Loucy (cell line): ENCODE measurements around the gene FAM131B.

Experiments
- H2AFZ ChIP-seq: fragments of 200-600 bp; sonication (generic); 2 replicates; pipeline ENCODE4 v1.6.0; 2016; ENCODE audit warnings: antibody characterized with exemption, mild to moderate bottlenecking, low read length, moderate library complexity
- H3F3A ChIP-seq: fragments of 200-600 bp; 2 replicates; pipeline ENCODE4 v1.6.0; 2016; ENCODE audit warnings: antibody characterized with exemption, low read depth, mild to moderate bottlenecking
- H3K27me3 ChIP-seq: fragments of 200-600 bp; sonication (generic); 2 replicates; pipeline ENCODE4 v1.6.1; 2014; ENCODE audit warnings: low read length, mild to moderate bottlenecking; ENCODE audit not compliant: insufficient read depth, poor library complexity, severe bottlenecking
- H3K36me3 ChIP-seq: fragments of 200-600 bp; sonication (generic); 2 replicates; pipeline ENCODE4 v1.6.1; 2016; ENCODE audit warnings: low read length; ENCODE audit not compliant: insufficient read depth
- H3K4me1 ChIP-seq: fragments of 200-600 bp; sonication (generic); 2 replicates; pipeline ENCODE4 v1.5.1; 2014; ENCODE audit warnings: low read length, mild to moderate bottlenecking; ENCODE audit not compliant: insufficient read depth, poor library complexity, severe bottlenecking
- H3K4me2 ChIP-seq: fragments of 200-600 bp; sonication (generic); 2 replicates; pipeline ENCODE4 v1.6.0; 2014; ENCODE audit warnings: antibody characterized with exemption, low read length, low read depth, mild to moderate bottlenecking; ENCODE audit not compliant: poor library complexity, severe bottlenecking
- H3K4me3 ChIP-seq: fragments of 200-600 bp; sonication (generic); 2 replicates; pipeline ENCODE4 v1.5.1; 2014; ENCODE audit warnings: low read length, mild to moderate bottlenecking, mixed read lengths; ENCODE audit not compliant: poor library complexity, severe bottlenecking
- H3K79me2 ChIP-seq: fragments of 200-600 bp; sonication (generic); 2 replicates; pipeline ENCODE4 v1.6.1; 2014; ENCODE audit warnings: low read length; ENCODE audit not compliant: insufficient read depth
- H3K9ac ChIP-seq: fragments of 200-600 bp; sonication (generic); 2 replicates; pipeline ENCODE4 v1.6.0; 2014; ENCODE audit warnings: mild to moderate bottlenecking, low read depth, low read length, moderate library complexity; ENCODE audit not compliant: poor library complexity, severe bottlenecking
- H3K9me2 ChIP-seq: fragments of 200-600 bp; sonication (generic); replicated peaks from 2 replicates; pipeline ENCODE4 v1.6.1; 2016; ENCODE audit warnings: low read depth, low read length, mixed read lengths
- H3K9me3 ChIP-seq: fragments of 200-600 bp; sonication (generic); 2 replicates; pipeline ENCODE4 v1.6.1; 2014; ENCODE audit warnings: mild to moderate bottlenecking, antibody characterized with exemption, low read length, low read depth; ENCODE audit not compliant: insufficient read depth
- H4K20me1 ChIP-seq: fragments of 200-600 bp; sonication (generic); 2 replicates; pipeline ENCODE4 v1.6.0; 2014; ENCODE audit warnings: antibody characterized with exemption, low read length, mild to moderate bottlenecking; ENCODE audit not compliant: insufficient read depth, poor library complexity, severe bottlenecking
- EZH2phosphoT487 ChIP-seq: fragments of 200-600 bp; IDR thresholded peaks from 2 replicates; pipeline ENCODE4 v1.6.1; 2018; ENCODE audit warnings: antibody characterized with exemption, mild to moderate bottlenecking, moderate library complexity, borderline replicate concordance
- TF ChIP-seq, protein P1 (sequence below): fragments of 200-600 bp; sonication (generic); conservative IDR thresholded peaks from 2 replicates; pipeline ENCODE4 v1.5.1; 2014; ENCODE audit warnings: mild to moderate bottlenecking, antibody characterized with exemption, low read length

FAM131B gene

DNA sequence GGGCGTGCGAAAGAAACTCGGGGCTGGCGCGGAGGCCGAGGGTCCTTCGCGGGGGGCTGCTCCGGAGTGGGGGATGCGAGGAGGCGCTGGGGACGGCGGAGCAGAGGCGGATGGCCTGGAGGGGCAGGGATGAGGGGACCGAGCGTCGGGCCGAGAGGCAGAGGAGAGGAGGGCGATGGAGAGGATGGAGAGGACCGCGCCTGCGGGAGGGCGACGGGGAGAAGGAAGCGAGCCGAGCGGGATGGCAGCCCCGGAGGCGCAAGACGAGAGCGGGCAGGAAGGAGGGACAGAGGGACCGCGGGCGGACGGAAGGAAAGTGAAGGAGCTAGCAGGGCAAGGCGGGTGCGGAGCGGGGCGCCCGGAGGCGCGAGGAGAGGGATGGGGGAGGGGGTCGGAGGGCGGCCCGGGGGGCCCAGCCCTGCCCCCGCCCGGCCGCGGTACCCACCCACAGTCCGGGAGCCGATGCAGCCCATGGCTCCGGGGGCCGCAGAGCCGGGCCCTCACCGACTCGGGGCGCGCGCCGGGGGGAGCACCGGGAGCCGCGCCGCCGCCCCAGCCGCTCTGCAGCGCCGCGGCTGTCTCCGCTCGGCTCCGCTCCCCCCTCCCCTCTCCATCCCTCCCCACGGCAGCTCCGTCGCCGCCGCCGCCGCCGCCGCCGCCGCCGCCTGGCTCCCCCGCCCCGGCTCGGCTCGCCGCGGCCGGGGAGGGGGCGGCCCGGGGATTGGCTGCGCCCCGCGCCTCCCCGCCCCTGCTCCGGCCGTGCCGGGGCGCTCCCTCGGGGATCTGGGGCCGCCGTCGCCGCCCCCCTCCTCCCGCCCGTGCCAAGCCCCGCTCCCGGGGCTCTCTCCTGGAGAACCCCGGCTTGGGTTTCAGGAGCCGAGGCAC, at the start of gene FAM131B:
Gene FAM131B, minus strand, starts transcription at position 583 of the 885 bp plus-strand sequence. Its CDS starts 110 bp downstream, at position 473.
- no peaks in the 10 kb centered on the region for H3K9me2 ChIP-seq
- H3K4me3 ChIP-seq, result peak within 1 kb of the TSS; percentile 96
- H3K36me3 ChIP-seq, result no peaks in the 10 kb centered on the region
- TF ChIP-seq, protein P1, sequence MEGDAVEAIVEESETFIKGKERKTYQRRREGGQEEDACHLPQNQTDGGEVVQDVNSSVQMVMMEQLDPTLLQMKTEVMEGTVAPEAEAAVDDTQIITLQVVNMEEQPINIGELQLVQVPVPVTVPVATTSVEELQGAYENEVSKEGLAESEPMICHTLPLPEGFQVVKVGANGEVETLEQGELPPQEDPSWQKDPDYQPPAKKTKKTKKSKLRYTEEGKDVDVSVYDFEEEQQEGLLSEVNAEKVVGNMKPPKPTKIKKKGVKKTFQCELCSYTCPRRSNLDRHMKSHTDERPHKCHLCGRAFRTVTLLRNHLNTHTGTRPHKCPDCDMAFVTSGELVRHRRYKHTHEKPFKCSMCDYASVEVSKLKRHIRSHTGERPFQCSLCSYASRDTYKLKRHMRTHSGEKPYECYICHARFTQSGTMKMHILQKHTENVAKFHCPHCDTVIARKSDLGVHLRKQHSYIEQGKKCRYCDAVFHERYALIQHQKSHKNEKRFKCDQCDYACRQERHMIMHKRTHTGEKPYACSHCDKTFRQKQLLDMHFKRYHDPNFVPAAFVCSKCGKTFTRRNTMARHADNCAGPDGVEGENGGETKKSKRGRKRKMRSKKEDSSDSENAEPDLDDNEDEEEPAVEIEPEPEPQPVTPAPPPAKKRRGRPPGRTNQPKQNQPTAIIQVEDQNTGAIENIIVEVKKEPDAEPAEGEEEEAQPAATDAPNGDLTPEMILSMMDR, result no peak
- TF ChIP-seq EZH2phosphoT487, result no peak
- H4K20me1 ChIP-seq, result no peaks in the 10 kb centered on the region
- H3F3A ChIP-seq, result no peaks in the 10 kb centered on the region
- peaks cover 13% of the 10 kb centered on the region for H3K4me1 ChIP-seq
- H3K9me3 ChIP-seq, result no peaks in the 10 kb centered on the region
- peak within 1 kb of the TSS; percentile 95 for H2AFZ ChIP-seq
- no peaks in the 10 kb centered on the region for H3K79me2 ChIP-seq
- no peaks in the 10 kb centered on the region for H3K27me3 ChIP-seq
- H3K4me2 ChIP-seq, result peak within 1 kb of the TSS; percentile 87
- peak within 1 kb of the TSS; percentile 78 for H3K9ac ChIP-seq

DNA sequence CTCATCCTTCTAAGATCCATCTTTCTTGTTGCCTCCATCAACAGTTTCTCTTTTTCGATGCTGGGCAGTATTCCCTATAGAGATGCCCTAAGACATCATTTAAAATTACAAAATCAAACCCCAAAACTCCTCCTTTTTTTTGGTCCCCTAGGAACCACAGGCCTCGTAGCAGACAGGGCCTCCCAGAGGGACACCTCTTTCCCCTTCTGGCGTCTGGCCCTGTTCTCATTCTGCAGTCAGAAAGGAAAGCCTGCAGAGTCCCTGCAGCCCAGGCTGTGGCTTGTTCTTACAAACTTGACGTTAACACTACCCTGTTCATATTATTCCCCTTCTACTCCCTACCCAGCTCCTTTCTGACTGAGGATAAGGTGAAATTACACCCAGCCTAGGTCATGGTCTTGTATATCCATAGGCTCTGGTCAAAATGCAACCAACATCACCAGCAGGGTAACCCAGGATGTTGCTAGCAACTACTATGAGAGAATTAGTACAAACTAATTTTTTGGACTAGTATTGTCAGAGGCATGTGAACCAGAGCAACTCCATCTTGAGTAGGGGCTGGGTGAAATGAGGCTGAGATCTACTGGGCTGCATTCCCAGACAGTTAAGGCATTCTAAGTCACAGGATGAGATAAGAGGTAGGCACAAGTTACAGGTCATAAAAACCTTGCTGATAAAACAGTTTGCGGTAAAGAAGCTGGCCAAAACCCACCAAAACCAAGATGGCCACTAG, 49.6 kb upstream of the FAM131B start:
- Histone ChIP-seq H3F3A (no peaks in the 10 kb centered on the region), H2AFZ (no peak overlapping the region), H3K9me3 (no peaks in the 10 kb centered on the region), H4K20me1 (no peaks in the 10 kb centered on the region), H3K4me3 (no peak overlapping the region), H3K9me2 (no peaks in the 10 kb centered on the region), H3K9ac (no peak overlapping the region), H3K4me1 (peaks cover 39% of the 10 kb centered on the region), H3K79me2 (peaks cover 13% of the 10 kb centered on the region), H3K36me3 (no peaks in the 10 kb centered on the region), H3K27me3 (no peaks in the 10 kb centered on the region), H3K4me2 (no peak overlapping the region)
- no peak for TF ChIP-seq EZH2phosphoT487
- TF ChIP-seq, protein P1, result no peak

DNA sequence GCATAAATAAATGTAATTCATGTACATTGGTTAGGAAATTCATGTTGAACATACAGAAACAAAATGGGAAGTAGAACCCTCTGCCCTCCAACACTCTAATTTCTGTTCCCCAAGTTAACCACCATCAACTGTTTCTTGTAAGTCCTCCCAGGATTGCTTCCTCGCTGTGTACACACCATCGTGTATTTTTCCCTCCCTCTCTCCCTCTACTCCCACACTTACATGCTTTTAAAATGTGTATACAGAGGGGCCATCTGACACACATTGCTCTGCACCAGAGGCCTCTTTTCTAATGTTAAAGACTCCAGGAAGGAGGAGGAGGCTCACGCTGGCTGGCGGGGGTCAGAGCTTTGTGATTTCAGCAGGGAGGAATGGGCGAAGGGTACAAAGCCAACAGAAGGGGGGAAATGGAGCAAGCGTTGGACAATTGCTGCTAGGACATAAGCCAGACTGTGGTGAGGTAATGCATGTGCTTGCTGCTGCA, 48.0 kb upstream of the FAM131B start:
- Histone ChIP-seq H3K9ac (no peak overlapping the region), H3K27me3 (no peaks in the 10 kb centered on the region)

More for the DNA sequence above, 48.0 kb upstream of the FAM131B start:
- TF ChIP-seq EZH2phosphoT487, result no peak
- TF ChIP-seq, protein P1, result no peak
- Histone ChIP-seq H3K4me3 (no peak overlapping the region), H3K36me3 (no peaks in the 10 kb centered on the region), H3F3A (peaks cover 5% of the 10 kb centered on the region; the same call in 1 of the 2 replicates), H3K9me2 (no peaks in the 10 kb centered on the region), H3K79me2 (peaks cover 13% of the 10 kb centered on the region), H3K4me2 (peak overlapping the region; percentile 32), H3K4me1 (peaks cover 53% of the 10 kb centered on the region), H3K9me3 (no peaks in the 10 kb centered on the region), H4K20me1 (no peaks in the 10 kb centered on the region), H2AFZ (no peak overlapping the region)
